Peyer's patch (tissue), 4 donors: ENCODE data around the gene TSPEAR.

ENCODE experiments used
- POLR2A ChIP-seq, 2 donors: fragments of 450-650 bp; IDR thresholded peaks; one replicate each; pipeline ENCODE4 v1.5.1; 2017; ENCODE audit warnings: antibody characterized with exemption in 2 of 2, mild to moderate bottlenecking in 2 of 2, moderate library complexity in 2 of 2
- TF ChIP-seq, protein P1 (sequence below), 6 experiments: fragments of 450-650 bp in 4 of 6; fragments of 200-600 bp in 2 of 6; sonication (generic) in 1 of 6; IDR thresholded peaks; one replicate each; pipeline ENCODE4 v1.5.1; 2017 to 2019; ENCODE audit warnings: antibody characterized with exemption in 6 of 6, mild to moderate bottlenecking in 3 of 6, moderate library complexity in 1 of 6

DNA sequence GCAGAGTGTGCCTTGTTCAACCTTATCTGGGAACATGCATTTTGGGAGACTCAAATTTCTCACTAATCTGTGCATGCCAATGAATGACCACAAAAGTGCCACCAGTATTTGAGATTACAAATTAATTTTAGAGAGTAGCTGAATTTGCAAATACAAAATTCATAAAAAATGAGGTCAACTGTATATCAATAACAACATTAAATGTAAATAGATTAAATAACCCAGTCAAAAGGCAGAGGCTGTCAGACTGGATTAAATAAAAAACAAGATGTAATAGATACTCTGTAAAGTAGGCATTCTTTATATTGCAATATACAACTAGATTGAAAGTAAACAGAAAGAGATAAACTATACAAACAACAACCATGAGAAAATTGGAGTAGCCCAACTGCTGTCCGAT lies 147.3 kb downstream of the TSPEAR start:
- TF ChIP-seq POLR2A (IDR thresholded peaks at IDR 0.05), result no peak
- TF ChIP-seq, protein P1, sequence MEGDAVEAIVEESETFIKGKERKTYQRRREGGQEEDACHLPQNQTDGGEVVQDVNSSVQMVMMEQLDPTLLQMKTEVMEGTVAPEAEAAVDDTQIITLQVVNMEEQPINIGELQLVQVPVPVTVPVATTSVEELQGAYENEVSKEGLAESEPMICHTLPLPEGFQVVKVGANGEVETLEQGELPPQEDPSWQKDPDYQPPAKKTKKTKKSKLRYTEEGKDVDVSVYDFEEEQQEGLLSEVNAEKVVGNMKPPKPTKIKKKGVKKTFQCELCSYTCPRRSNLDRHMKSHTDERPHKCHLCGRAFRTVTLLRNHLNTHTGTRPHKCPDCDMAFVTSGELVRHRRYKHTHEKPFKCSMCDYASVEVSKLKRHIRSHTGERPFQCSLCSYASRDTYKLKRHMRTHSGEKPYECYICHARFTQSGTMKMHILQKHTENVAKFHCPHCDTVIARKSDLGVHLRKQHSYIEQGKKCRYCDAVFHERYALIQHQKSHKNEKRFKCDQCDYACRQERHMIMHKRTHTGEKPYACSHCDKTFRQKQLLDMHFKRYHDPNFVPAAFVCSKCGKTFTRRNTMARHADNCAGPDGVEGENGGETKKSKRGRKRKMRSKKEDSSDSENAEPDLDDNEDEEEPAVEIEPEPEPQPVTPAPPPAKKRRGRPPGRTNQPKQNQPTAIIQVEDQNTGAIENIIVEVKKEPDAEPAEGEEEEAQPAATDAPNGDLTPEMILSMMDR (IDR thresholded peaks at IDR 0.05), result no peak
